GM23248 (cell line): Measurements from ENCODE around the gene OR2H2. TPM values are rescaled to one million over a fixed set of nuclear protein-coding genes. Genes with fewer than 3 reads are reported as not detected.
A peak's percentile ranks its signal among the peaks of the same experiment; 100 is the strongest.

Experiments used
- DNase-seq: peaks from one replicate; pipeline ENCODE4 v3.0.0-alpha.2; 2015
- H2AFZ ChIP-seq: fragments of 200-600 bp; sonication (generic); 2 replicates; pipeline ENCODE4 v1.6.1; 2016; ENCODE audit warnings: antibody characterized with exemption
- H3F3A ChIP-seq: fragments of 200-600 bp; sonication (generic); 2 replicates; pipeline ENCODE4 v1.6.1; 2016; ENCODE audit warnings: mild to moderate bottlenecking, antibody characterized with exemption, mixed run types; ENCODE audit not compliant: insufficient read depth
- H3K27ac ChIP-seq: fragments of 200-600 bp; sonication (generic); 2 replicates; pipeline ENCODE4 v1.5.1; 2016; ENCODE audit warnings: mild to moderate bottlenecking
- H3K27me3 ChIP-seq: fragments of 200-600 bp; sonication (generic); replicated peaks from 2 replicates; pipeline ENCODE4 v1.6.1; 2016; ENCODE audit warnings: mild to moderate bottlenecking; ENCODE audit not compliant: insufficient read depth
- H3K36me3 ChIP-seq: fragments of 200-600 bp; sonication (generic); 2 replicates; pipeline ENCODE4 v1.6.1; 2016; ENCODE audit warnings: low read depth, mild to moderate bottlenecking
- H3K4me1 ChIP-seq: fragments of 200-600 bp; sonication (generic); 2 replicates; pipeline ENCODE4 v1.6.1; 2016; ENCODE audit warnings: mild to moderate bottlenecking; ENCODE audit not compliant: insufficient read depth
- H3K4me2 ChIP-seq: fragments of 200-600 bp; sonication (generic); one replicate; pipeline ENCODE4 v1.6.1; 2016; ENCODE audit warnings: mild to moderate bottlenecking; ENCODE audit not compliant: unreplicated experiment
- H3K4me3 ChIP-seq: fragments of 200-600 bp; sonication (generic); 2 replicates; pipeline ENCODE4 v1.5.1; 2016; ENCODE audit warnings: mild to moderate bottlenecking
- H3K79me2 ChIP-seq: fragments of 200-600 bp; sonication (generic); 2 replicates; pipeline ENCODE4 v1.6.1; 2016; ENCODE audit warnings: mild to moderate bottlenecking; ENCODE audit not compliant: insufficient read depth
- H3K9ac ChIP-seq: fragments of 200-600 bp; sonication (generic); 2 replicates; pipeline ENCODE4 v1.6.1; 2016; ENCODE audit warnings: mild to moderate bottlenecking
- H3K9me2 ChIP-seq: fragments of 200-600 bp; sonication (generic); 2 replicates; pipeline ENCODE4 v1.6.1; 2016; ENCODE audit warnings: mixed run types, mild to moderate bottlenecking, moderate library complexity; ENCODE audit not compliant: insufficient read depth
- H3K9me3 ChIP-seq: fragments of 200-600 bp; sonication (generic); one replicate; pipeline ENCODE4 v1.6.1; 2017; ENCODE audit warnings: low read depth
- H4K20me1 ChIP-seq: fragments of 200-600 bp; sonication (generic); 2 replicates; pipeline ENCODE4 v1.6.0; 2016; ENCODE audit not compliant: insufficient read depth
- EZH2 ChIP-seq: fragments of 200-600 bp; sonication (generic); IDR thresholded peaks from 2 replicates; pipeline ENCODE4 v1.6.1; 2018; ENCODE audit warnings: antibody characterized with exemption, mild to moderate bottlenecking; ENCODE audit not compliant: insufficient read depth, poor library complexity, severe bottlenecking
- EZH2phosphoT487 ChIP-seq: fragments of 200-600 bp; sonication (generic); IDR thresholded peaks from 2 replicates; pipeline ENCODE4 v1.6.1; 2018; ENCODE audit warnings: antibody characterized with exemption, moderate library complexity, mild to moderate bottlenecking, low read depth; ENCODE audit not compliant: insufficient read depth
- whole genome bisulfite sequencing, 2 experiments: methylation state at CpG; one replicate each; pipeline ENCODE4 v1.1.6; 2015 to 2017; ENCODE audit warnings: low lambda C conversion rate in 2 of 2, low coverage in 1 of 2; ENCODE audit errors: missing lambda C conversion rate in 2 of 2; 5-methylcytosine and 5-hydroxymethylcytosine counted together
- in situ Hi-C: fragments of 300-500 bp; cut with MboI; formaldehyde crosslinking; loops from 2 replicates; pipeline ENCODE4 v1.15.0; 2020
- polyA plus RNA-seq: library from polyadenylated mRNA; unstranded; fragments of >200 nt; fragmentation: Nextera tagmentation; extraction: Ambion mirVana; gene quantifications from 2 replicates; pipeline ENCODE4 v1.2.1, GENCODE V29; 2016
- total RNA-seq: library from RNA; depleted of rRNA; stranded (reverse); fragments of >200 nt; shearing (Covaris generic); gene quantifications from 2 replicates; pipeline ENCODE4 v1.2.3, GENCODE V29; 2014

The OR2H2 gene
- total and polyA plus RNA-seq, 2 experiments from 2014 or later: not detected

DNA sequence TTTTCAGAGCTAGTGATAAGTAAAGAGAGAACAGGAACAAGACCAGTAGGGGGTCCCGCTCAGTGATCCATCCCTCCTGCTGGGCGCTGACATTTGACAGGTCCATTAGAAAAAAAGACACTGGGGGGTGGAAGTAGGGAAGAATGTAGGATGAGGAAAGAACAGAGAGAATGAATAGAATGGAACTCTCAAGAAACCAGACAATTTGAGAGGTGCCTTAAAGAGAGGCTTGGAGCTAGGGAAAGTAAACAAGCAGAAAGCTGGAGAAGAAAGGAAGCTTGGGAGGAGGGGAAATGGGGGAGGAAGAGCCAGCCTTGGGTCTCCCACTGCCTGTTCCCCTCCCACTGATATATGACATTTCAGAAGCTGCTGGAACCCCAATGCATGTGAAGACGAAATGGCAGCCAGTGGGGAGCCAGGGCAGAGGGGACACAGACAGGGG is 39.6 kb downstream of the OR2H2 start:
- Histone ChIP-seq H3K9ac (no peak overlapping the region), H3K79me2 (no peaks in the 10 kb centered on the region), H3K4me2 (no peak overlapping the region), H3K4me3 (no peak overlapping the region), H3K4me1 (no peaks in the 10 kb centered on the region; the same call in 1 of the 2 replicates), H3K27me3 (no peaks in the 10 kb centered on the region), H3K9me3 (no peaks in the 10 kb centered on the region), H3K9me2 (no peaks in the 10 kb centered on the region), H3K36me3 (no peaks in the 10 kb centered on the region; the same call in 1 of the 2 replicates), H2AFZ (no peak overlapping the region), H3F3A (no peaks in the 10 kb centered on the region), H4K20me1 (no peaks in the 10 kb centered on the region), H3K27ac (no peak overlapping the region)
- 88 to 90% methylated on average over 3 of the region's 3 CpGs for WGBS, 2 experiments
- no peak for TF ChIP-seq EZH2phosphoT487
- no peak for DNase-seq
- in situ Hi-C loops: no loop called here

DNA sequence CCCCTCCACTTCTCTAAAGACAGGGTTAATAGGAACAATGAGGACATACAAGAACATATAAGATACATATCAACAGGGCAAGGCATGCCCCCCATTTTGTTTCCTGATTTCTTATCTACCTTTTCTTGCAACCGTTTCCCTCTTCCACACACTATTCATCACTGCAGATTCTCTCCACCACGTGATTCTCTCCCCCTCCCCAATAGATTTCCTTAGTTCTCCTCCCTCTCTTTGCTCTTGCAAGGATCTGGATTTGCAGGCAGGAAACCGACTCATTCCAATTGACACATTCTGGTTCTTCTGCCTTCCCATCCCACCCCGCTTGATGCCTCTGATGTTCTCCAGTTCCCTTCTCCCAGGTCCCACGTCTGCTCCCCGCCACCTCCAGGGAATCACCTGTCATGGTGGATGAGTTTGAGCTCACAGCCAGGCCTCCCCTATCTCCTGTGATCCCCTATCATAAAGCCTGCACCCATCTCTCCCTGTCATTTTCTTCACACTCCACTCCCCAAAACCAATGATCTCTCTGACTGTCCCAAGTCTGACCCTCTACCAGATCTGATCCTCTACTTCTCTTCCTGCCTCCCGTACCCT is 40.5 kb downstream of the OR2H2 start:
- H3K9me2 ChIP-seq: no peaks in the 10 kb centered on the region
- no peaks in the 10 kb centered on the region for H3K9me3 ChIP-seq
- in situ Hi-C loops: no loop called here
- peaks cover 6% of the 10 kb centered on the region for H3K79me2 ChIP-seq
- H3K36me3 ChIP-seq: no peaks in the 10 kb centered on the region; the same call in 1 of the 2 replicates
- no peaks in the 10 kb centered on the region for H4K20me1 ChIP-seq
- H3K27me3 ChIP-seq: no peaks in the 10 kb centered on the region
- H3K9ac ChIP-seq: no peak overlapping the region
- 76% methylated on average over 7 of the region's 7 CpGs for WGBS, 2 experiments
- H3K4me3 ChIP-seq: no peak overlapping the region
- no peak overlapping the region for H2AFZ ChIP-seq
- DNase-seq: no peak
- H3F3A ChIP-seq: no peaks in the 10 kb centered on the region
- H3K27ac ChIP-seq: no peak overlapping the region
- H3K4me1 ChIP-seq: no peaks in the 10 kb centered on the region; the same call in 1 of the 2 replicates
- no peak overlapping the region for H3K4me2 ChIP-seq
- TF ChIP-seq EZH2 (no peak), EZH2phosphoT487 (no peak)

DNA sequence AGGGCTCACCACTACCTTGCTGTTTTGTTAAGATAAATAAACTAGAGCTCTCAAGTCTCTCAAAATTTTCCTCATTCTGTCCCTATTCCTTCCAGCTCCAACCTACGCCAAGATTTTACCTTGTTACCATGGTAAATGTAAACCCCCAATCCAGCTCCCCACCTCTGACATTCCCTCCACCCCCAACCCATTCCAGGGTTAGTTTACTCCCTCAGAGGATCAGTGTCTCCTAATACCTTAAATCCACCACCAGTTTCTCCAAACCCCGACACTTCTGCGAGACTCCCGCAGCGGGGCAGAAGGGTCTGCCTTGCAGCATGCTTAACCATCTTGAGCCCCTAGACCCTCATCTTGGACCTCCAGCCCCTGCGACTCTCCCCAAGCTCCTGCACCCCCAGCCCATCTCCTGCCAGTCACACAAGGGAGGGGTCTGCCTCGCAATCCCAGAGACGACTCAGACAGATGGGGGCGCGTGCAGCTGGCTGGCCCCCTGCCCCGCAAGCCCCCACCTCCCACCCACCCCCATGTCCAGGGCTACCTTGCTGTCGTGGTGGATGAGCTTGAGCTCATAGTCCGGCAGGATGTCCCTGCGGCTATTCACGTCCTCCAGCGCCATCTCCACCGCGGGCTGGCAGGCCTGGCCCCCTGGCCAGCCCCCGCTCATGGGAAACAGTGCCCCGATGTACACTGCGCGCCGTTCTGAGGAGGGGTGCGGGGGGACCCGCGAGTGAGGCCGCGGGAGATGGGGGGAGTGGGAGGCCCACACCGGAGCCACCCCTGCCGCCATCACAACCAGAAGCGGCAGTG is 42.2 kb downstream of the OR2H2 start:
- peak overlapping the region; percentile 77 for H3K4me2 ChIP-seq
- peak overlapping the region; percentile 84 for H3K4me3 ChIP-seq
- no peak for TF ChIP-seq EZH2
- no peak for TF ChIP-seq EZH2phosphoT487
- H3K9me3 ChIP-seq: no peaks in the 10 kb centered on the region
- H3K36me3 ChIP-seq: no peaks in the 10 kb centered on the region
- peaks cover 5% of the 10 kb centered on the region; the same call in 1 of the 2 replicates for H3K4me1 ChIP-seq
- peaks cover 22% of the 10 kb centered on the region for H3K79me2 ChIP-seq
- H4K20me1 ChIP-seq: no peaks in the 10 kb centered on the region
- peak; percentile 36 for DNase-seq
- no peaks in the 10 kb centered on the region for H3K9me2 ChIP-seq
- WGBS, 2 experiments: 15 to 31% methylated on average over 18 to 31 of the region's 31 CpGs
- H3K9ac ChIP-seq: peak overlapping the region; percentile 83
- H2AFZ ChIP-seq: peak overlapping the region; percentile 79
- in situ Hi-C loops: no loop called here
- no peak overlapping the region for H3K27ac ChIP-seq
- no peaks in the 10 kb centered on the region for H3F3A ChIP-seq
- no peaks in the 10 kb centered on the region for H3K27me3 ChIP-seq

DNA sequence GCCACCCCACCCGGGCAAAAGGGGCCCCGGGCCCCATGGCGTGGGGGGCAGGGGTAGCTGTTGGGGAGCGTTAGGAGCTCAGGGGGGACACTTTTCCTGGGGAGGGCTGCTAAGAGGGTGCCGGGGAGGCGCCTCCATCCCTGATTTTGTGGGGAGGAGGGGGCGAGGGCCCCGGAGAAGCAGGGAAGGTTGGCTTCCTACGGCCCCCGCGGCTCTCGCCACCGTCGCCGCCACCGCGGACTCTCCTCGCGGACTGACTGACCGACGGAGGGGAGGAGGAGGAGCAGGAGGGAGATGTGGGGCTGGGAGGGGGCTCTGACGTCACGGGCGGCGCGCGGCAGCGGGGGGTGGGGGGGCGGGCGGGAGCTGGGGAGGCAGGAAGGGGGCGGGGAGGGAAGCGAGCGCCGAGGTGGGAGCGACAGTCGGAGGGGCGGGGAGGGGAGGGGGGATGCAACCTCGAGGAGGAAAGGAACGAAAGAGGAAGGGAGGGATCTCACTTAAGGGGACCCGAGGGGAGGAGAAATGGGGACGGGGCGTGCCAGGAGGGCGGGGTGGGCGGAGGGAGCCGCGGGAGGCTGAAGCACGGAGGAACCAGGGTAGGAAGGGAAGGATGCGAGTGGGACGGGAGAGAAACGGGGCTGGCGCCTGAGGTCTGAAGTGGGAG is 43.0 kb downstream of the OR2H2 start:
- H4K20me1 ChIP-seq: no peaks in the 10 kb centered on the region
- peak overlapping the region; percentile 93 for H2AFZ ChIP-seq
- H3K27me3 ChIP-seq: no peaks in the 10 kb centered on the region
- WGBS, 2 experiments: 0 to 1% methylated on average over 2 to 51 of the region's 51 CpGs
- peak overlapping the region; percentile 83 for H3K9ac ChIP-seq
- TF ChIP-seq EZH2phosphoT487 (no peak), EZH2 (no peak)
- in situ Hi-C loops: no loop called here
- H3K27ac ChIP-seq: peak overlapping the region; percentile 42
- peak overlapping the region; percentile 84 for H3K4me3 ChIP-seq
- H3F3A ChIP-seq: no peaks in the 10 kb centered on the region
- H3K36me3 ChIP-seq: no peaks in the 10 kb centered on the region
- H3K4me2 ChIP-seq: peak overlapping the region; percentile 77
- H3K79me2 ChIP-seq: peaks cover 22% of the 10 kb centered on the region
- no peaks in the 10 kb centered on the region for H3K9me2 ChIP-seq
- peaks cover 5% of the 10 kb centered on the region; the same call in 1 of the 2 replicates for H3K4me1 ChIP-seq
- no peaks in the 10 kb centered on the region for H3K9me3 ChIP-seq
- DNase-seq: peak; percentile 84
